WTC11 (cell line): ENCODE measurements around the gene OGFR.

Experiments
- AFF4 ChIP-seq: sonication (generic); formaldehyde crosslinking; IDR thresholded peaks from 2 replicates; pipeline ENCODE4 v1.8.1; 2023; ENCODE audit warnings: mild to moderate bottlenecking, missing genetic modification reagents, borderline replicate concordance
- ATF1 ChIP-seq: sonication (generic); formaldehyde crosslinking; IDR thresholded peaks from 2 replicates; pipeline ENCODE4 v1.8.1; 2023; ENCODE audit warnings: mild to moderate bottlenecking, moderate library complexity, missing genetic modification reagents
- CTCF ChIP-seq: fragments of 200-600 bp; IDR thresholded peaks from 2 replicates; pipeline ENCODE4 v1.8.0; 2022; ENCODE audit warnings: antibody characterized with exemption
- FOXJ3 ChIP-seq: sonication (generic); formaldehyde crosslinking; IDR thresholded peaks from 2 replicates; pipeline ENCODE4 v1.9.0; 2021; ENCODE audit warnings: missing genetic modification reagents, mild to moderate bottlenecking, borderline replicate concordance
- HMGXB4 ChIP-seq: sonication (generic); formaldehyde crosslinking; IDR thresholded peaks from 2 replicates; pipeline ENCODE4 v1.8.1; 2023; ENCODE audit warnings: mild to moderate bottlenecking, moderate library complexity, missing genetic modification reagents
- IRF2 ChIP-seq: sonication (generic); formaldehyde crosslinking; IDR thresholded peaks from 2 replicates; pipeline ENCODE4 v1.8.0; 2022; ENCODE audit warnings: low read depth, missing genetic modification reagents, borderline replicate concordance
- NR1H2 ChIP-seq: sonication (generic); formaldehyde crosslinking; IDR thresholded peaks from 2 replicates; pipeline ENCODE4 v1.9.0; 2021; ENCODE audit warnings: mild to moderate bottlenecking, moderate library complexity, missing genetic modification reagents
- OVOL2 ChIP-seq: fragments of 250-450 bp; sonication (Bioruptor Pico); IDR thresholded peaks from 2 replicates; pipeline ENCODE4 v1.9.0; 2021; ENCODE audit warnings: mild to moderate bottlenecking, borderline replicate concordance
- PRDM15 ChIP-seq: sonication (generic); formaldehyde crosslinking; IDR thresholded peaks from 2 replicates; pipeline ENCODE4 v1.8.0; 2022; ENCODE audit warnings: missing genetic modification reagents
- SMAD3 ChIP-seq: sonication (generic); formaldehyde crosslinking; IDR thresholded peaks from 2 replicates; pipeline ENCODE4 v1.8.0; 2022; ENCODE audit warnings: missing genetic modification reagents, mild to moderate bottlenecking, borderline replicate concordance
- TCF7 ChIP-seq: sonication (generic); formaldehyde crosslinking; IDR thresholded peaks from 2 replicates; pipeline ENCODE4 v1.8.0; 2022; ENCODE audit warnings: mild to moderate bottlenecking, low read depth, missing genetic modification reagents, moderate library complexity
- TEAD4 ChIP-seq: sonication (generic); formaldehyde crosslinking; IDR thresholded peaks from 2 replicates; pipeline ENCODE4 v1.8.0; 2022; ENCODE audit warnings: mild to moderate bottlenecking, missing genetic modification reagents
- ZBTB21 ChIP-seq: sonication (generic); formaldehyde crosslinking; IDR thresholded peaks from 2 replicates; pipeline ENCODE4 v1.8.1; 2023; ENCODE audit warnings: mild to moderate bottlenecking, missing genetic modification reagents, borderline replicate concordance
- ZNF263 ChIP-seq: sonication (generic); formaldehyde crosslinking; IDR thresholded peaks from 2 replicates; pipeline ENCODE4 v1.8.1; 2022; ENCODE audit warnings: low read depth, mild to moderate bottlenecking, moderate library complexity, missing genetic modification reagents

GRCh38 chr20:62813588-62813987, 9.0 kb downstream of the OGFR start:
- TF ChIP-seq CTCF, result no peak
- no peak for TF ChIP-seq ZNF263 (CRISPR knock-in tag)
- TF ChIP-seq SMAD3 (CRISPR knock-in tag), result no peak
- no peak for TF ChIP-seq AFF4
- TF ChIP-seq OVOL2 (CRISPR knock-in tag), result no peak
- no peak for TF ChIP-seq PRDM15 (CRISPR knock-in tag)
- no peak for TF ChIP-seq IRF2
- TF ChIP-seq TEAD4 (CRISPR knock-in tag), result no peak
- TF ChIP-seq HMGXB4, result no peak
- no peak for TF ChIP-seq ZBTB21
- TF ChIP-seq ATF1 (CRISPR knock-in tag), result no peak
- no peak for TF ChIP-seq TCF7 (CRISPR knock-in tag)
- TF ChIP-seq FOXJ3 (CRISPR knock-in tag), result no peak
- no peak for TF ChIP-seq NR1H2
